ENCODE measurements around the gene CALHM5. TPM values are rescaled to one million over a fixed set of nuclear protein-coding genes. Genes with fewer than 3 reads are reported as not detected.

Gene CALHM5
- total and polyA plus RNA-seq, 2 of the 4 experiments (the other 2 are of a cell fraction): 3.3 to 10.8 TPM

DNA sequence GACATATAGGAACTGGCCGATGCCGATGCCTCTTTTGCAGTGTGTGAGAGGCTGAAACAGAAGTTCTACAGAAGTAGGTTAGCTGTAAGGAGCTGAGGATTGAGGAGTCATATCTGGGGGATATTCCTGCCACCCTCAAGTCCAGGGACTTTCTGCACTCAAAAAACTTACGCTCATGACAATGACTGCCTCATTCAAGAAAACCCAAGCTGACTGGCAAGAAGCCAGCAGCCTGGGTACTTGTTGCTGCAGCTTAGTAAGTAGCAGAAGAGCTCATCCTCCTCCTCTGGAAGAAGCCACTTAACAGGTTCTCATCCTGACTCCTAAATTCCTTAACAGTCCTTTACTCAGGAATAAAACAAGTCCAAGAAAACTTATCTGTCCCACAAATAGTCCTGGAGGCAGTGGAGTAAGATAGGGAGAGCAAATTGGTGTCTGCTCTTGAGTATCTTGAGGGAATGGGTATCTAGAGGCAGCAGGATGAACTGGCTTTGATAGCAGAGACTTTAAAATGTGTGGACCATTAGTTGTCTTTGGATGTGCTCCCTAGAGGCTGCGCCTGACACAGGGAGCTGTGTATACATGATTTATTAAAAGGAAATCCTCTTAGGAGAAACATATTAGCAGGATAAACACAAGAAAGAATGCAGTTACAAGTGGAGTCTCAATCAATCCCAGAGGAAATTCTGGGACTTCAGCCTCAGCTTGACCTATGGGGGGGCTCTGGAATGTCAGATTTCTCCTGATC, 7.4 kb downstream of the CALHM5 start:
- in situ Hi-C loops (cut with MboI; ENCODE audit: low sequenced_read_pairs): no loop called here
- no peak overlapping the region for H2BK5ac ChIP-seq (ENCODE audit: low read depth, low read length, poor library complexity, severe bottlenecking)
- no peak overlapping the region for H4K8ac ChIP-seq (ENCODE audit: low read depth in 2 of 2, low read length in 2 of 2)
- CTCF ChIA-PET: no interaction called here
- no peak overlapping the region for H3K56ac ChIP-seq (ENCODE audit: extremely low read depth, insufficient read depth, low read length)
- H3K9me3 ChIP-seq (ENCODE audit: control insufficient read depth, insufficient read depth, low read length): no peaks in the 10 kb centered on the region
- H3K14ac ChIP-seq (replicated peaks; ENCODE audit: low read depth, low read length): no peak overlapping the region
- H3K79me1 ChIP-seq (ENCODE audit: low read depth in 1 of 2, low read length in 2 of 2): peaks cover 20 to 31% of the 10 kb centered on the region in 2 experiments
- no peak overlapping the region for H2AK9ac ChIP-seq (replicated peaks; ENCODE audit: low read depth, low read length, poor library complexity)
- peaks cover 9% of the 10 kb centered on the region for H3K9me1 ChIP-seq (ENCODE audit: insufficient read depth, low read length)
- POLR2A ChIA-PET (ENCODE audit: unreplicated experiment): no interaction called here
- no peak overlapping the region for H3K27ac ChIP-seq (ENCODE audit: insufficient read depth, low read length)
- no peak overlapping the region for H3K4ac ChIP-seq (ENCODE audit: low read depth, low read length)
- ATAC-seq (ENCODE audit: low read depth): no peak; the same call in 1 of the 2 replicates
- no peak overlapping the region for H3K4me3 ChIP-seq (ENCODE audit: insufficient read depth, low read depth, low read length)
- no peak overlapping the region for H3K4me2 ChIP-seq (ENCODE audit: low read depth, low read length)
- no peak overlapping the region for H2BK20ac ChIP-seq (ENCODE audit: low read depth, low read length)
- H4K5ac ChIP-seq (ENCODE audit: low read depth, low read length): no peak overlapping the region
- H2BK120ac ChIP-seq (ENCODE audit: low read depth, low read length): no peak overlapping the region
- H3K18ac ChIP-seq (ENCODE audit: low read depth, low read length): no peak overlapping the region
- no CpG with 5 or more reads among the region's 4 CpGs for WGBS, 2 experiments (ENCODE audit: extremely low coverage in 2 of 2, insufficient read length in 1 of 2)
- H2AK5ac ChIP-seq (ENCODE audit: low read depth, low read length): no peak overlapping the region
- no peak overlapping the region for H2BK15ac ChIP-seq (ENCODE audit: low read depth, low read length)
- no peak overlapping the region for H3K9ac ChIP-seq (ENCODE audit: low read depth, low read length)
- no peak for DNase-seq
- dilution Hi-C loops (cut with HindIII; ENCODE audit: low sequenced_read_pairs, unreplicated experiment): no loop called here
- no peaks in the 10 kb centered on the region for H3K27me3 ChIP-seq (ENCODE audit: control insufficient read depth, insufficient read depth, low read length)
- H3K4me1 ChIP-seq (ENCODE audit: control insufficient read depth, insufficient read depth, low read length): no peaks in the 10 kb centered on the region
- no peak overlapping the region for H3K23ac ChIP-seq (ENCODE audit: low read depth, low read length)
- no peak overlapping the region for H2AFZ ChIP-seq (replicated peaks; ENCODE audit: low read length, poor library complexity)
- BruUV-seq (replicated peaks): no TSS peak
- intact Hi-C loops (cut with micrococcal nuclease): no loop called here
- no peak for TF ChIP-seq CHD1 (IDR thresholded peaks at IDR 0.05; ENCODE audit: low read depth, low read length)
- TF ChIP-seq CEBPB (IDR thresholded peaks at IDR 0.05; ENCODE audit: low read depth, low read length): no peak
- no peak for TF ChIP-seq RCOR1 (IDR thresholded peaks at IDR 0.05; ENCODE audit: insufficient replicate concordance, low read length)
- TF ChIP-seq NFE2L2 (IDR thresholded peaks at IDR 0.05; ENCODE audit: low read depth, low read length): no peak
- TF ChIP-seq, protein P1, sequence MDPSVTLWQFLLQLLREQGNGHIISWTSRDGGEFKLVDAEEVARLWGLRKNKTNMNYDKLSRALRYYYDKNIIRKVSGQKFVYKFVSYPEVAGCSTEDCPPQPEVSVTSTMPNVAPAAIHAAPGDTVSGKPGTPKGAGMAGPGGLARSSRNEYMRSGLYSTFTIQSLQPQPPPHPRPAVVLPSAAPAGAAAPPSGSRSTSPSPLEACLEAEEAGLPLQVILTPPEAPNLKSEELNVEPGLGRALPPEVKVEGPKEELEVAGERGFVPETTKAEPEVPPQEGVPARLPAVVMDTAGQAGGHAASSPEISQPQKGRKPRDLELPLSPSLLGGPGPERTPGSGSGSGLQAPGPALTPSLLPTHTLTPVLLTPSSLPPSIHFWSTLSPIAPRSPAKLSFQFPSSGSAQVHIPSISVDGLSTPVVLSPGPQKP (IDR thresholded peaks at IDR 0.05; ENCODE audit: borderline replicate concordance, low read depth, low read length): no peak
- no peak for TF ChIP-seq BHLHE40 (IDR thresholded peaks at IDR 0.05; ENCODE audit: low read depth, low read length)
- no peak for TF ChIP-seq SMC3 (IDR thresholded peaks at IDR 0.05; ENCODE audit: low read depth, low read length)
- TF ChIP-seq RFX5 (IDR thresholded peaks at IDR 0.05; ENCODE audit: low read depth, low read length): no peak
- no peak for TF ChIP-seq RAD21 (IDR thresholded peaks at IDR 0.05; ENCODE audit: low read length)
- TF ChIP-seq POLR2A (IDR thresholded peaks at IDR 0.05; ENCODE audit: low read depth, low read length): no peak
- TF ChIP-seq, protein P2, sequence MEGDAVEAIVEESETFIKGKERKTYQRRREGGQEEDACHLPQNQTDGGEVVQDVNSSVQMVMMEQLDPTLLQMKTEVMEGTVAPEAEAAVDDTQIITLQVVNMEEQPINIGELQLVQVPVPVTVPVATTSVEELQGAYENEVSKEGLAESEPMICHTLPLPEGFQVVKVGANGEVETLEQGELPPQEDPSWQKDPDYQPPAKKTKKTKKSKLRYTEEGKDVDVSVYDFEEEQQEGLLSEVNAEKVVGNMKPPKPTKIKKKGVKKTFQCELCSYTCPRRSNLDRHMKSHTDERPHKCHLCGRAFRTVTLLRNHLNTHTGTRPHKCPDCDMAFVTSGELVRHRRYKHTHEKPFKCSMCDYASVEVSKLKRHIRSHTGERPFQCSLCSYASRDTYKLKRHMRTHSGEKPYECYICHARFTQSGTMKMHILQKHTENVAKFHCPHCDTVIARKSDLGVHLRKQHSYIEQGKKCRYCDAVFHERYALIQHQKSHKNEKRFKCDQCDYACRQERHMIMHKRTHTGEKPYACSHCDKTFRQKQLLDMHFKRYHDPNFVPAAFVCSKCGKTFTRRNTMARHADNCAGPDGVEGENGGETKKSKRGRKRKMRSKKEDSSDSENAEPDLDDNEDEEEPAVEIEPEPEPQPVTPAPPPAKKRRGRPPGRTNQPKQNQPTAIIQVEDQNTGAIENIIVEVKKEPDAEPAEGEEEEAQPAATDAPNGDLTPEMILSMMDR (conservative IDR thresholded peaks at IDR 0.05; ENCODE audit: low read depth, low read length): no peak
- TF ChIP-seq FOS (IDR thresholded peaks at IDR 0.05; ENCODE audit: low read depth, low read length): no peak
- TF ChIP-seq, protein P3, sequence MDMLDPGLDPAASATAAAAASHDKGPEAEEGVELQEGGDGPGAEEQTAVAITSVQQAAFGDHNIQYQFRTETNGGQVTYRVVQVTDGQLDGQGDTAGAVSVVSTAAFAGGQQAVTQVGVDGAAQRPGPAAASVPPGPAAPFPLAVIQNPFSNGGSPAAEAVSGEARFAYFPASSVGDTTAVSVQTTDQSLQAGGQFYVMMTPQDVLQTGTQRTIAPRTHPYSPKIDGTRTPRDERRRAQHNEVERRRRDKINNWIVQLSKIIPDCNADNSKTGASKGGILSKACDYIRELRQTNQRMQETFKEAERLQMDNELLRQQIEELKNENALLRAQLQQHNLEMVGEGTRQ (IDR thresholded peaks at IDR 0.05; ENCODE audit: low read depth, low read length): no peak
- no peak for TF ChIP-seq MAFK (IDR thresholded peaks at IDR 0.05; ENCODE audit: low read depth, low read length)
- no peak for TF ChIP-seq MAZ (IDR thresholded peaks at IDR 0.05; ENCODE audit: borderline replicate concordance, low read depth, low read length)
- no peak for TF ChIP-seq MXI1 (IDR thresholded peaks at IDR 0.05; ENCODE audit: borderline replicate concordance, low read depth, low read length)
- no peaks in the 10 kb centered on the region for H4K20me1 ChIP-seq (ENCODE audit: insufficient read depth, low read length)
- H3K36me3 ChIP-seq (ENCODE audit: control insufficient read depth, insufficient read depth, low read length): peaks cover 3% of the 10 kb centered on the region
- H4K91ac ChIP-seq (ENCODE audit: insufficient read depth, low read depth, low read length): no peak overlapping the region
